Thoracic aorta (tissue), 2 donors: ENCODE results near the gene GPR78. TPM values are rescaled to one million over a fixed set of nuclear protein-coding genes. Genes with fewer than 3 reads are reported as not detected.

ENCODE experiments used
- ATAC-seq: fragments of 150-250 bp; one replicate; pipeline ENCODE4 v1.8.0; 2017; ENCODE audit warnings: low read depth; ENCODE audit not compliant: insufficient number of reproducible peaks, low FRiP score
- DNase-seq: peaks from one replicate; pipeline ENCODE4 v3.0.0-alpha.2; 2020; ENCODE audit warnings: low spot score
- H3K27ac ChIP-seq, 2 donors: fragments of 200-600 bp; sonication (generic); 1 replicate in 1 of 2; 2 replicates in 1 of 2; pipeline ENCODE4 v1.5.1; 2016; ENCODE audit warnings: mild to moderate bottlenecking in 2 of 2, moderate library complexity in 2 of 2
- H3K27me3 ChIP-seq: fragments of 200-600 bp; sonication (generic); replicated peaks from 2 replicates; pipeline ENCODE4 v1.6.0; 2016; ENCODE audit warnings: mild to moderate bottlenecking; ENCODE audit not compliant: insufficient read depth
- H3K36me3 ChIP-seq: fragments of 200-600 bp; sonication (generic); one replicate; pipeline ENCODE4 v1.5.1; 2016
- H3K4me1 ChIP-seq, 2 donors: fragments of 200-600 bp; sonication (generic); 1 replicate in 1 of 2; 2 replicates in 1 of 2; pipeline versions ENCODE4 v1.5.1 to v1.6.0; 2016; ENCODE audit warnings: low read depth in 2 of 2, mild to moderate bottlenecking in 1 of 2; ENCODE audit not compliant: control insufficient read depth in 1 of 2
- H3K4me3 ChIP-seq: fragments of 200-600 bp; sonication (generic); 2 replicates; pipeline ENCODE4 v1.5.1; 2016; ENCODE audit warnings: mild to moderate bottlenecking
- H3K9me3 ChIP-seq: fragments of 200-600 bp; sonication (generic); 2 replicates; pipeline ENCODE4 v1.5.1; 2016
- total RNA-seq, 2 donors: library from RNA; depleted of rRNA; stranded (reverse); fragments of >200 nt; gene quantifications; one replicate each; pipeline versions ENCODE4 v1.1.0 to v1.2.3, GENCODE V29; 2016
- TF ChIP-seq, protein P1 (sequence below): fragments of 200-600 bp; sonication (generic); IDR thresholded peaks from one replicate; pipeline ENCODE4 v1.5.1; 2019; ENCODE audit warnings: antibody characterized with exemption

Gene GPR78
- total RNA-seq, 2 donors from 2014 or later = not detected

DNA sequence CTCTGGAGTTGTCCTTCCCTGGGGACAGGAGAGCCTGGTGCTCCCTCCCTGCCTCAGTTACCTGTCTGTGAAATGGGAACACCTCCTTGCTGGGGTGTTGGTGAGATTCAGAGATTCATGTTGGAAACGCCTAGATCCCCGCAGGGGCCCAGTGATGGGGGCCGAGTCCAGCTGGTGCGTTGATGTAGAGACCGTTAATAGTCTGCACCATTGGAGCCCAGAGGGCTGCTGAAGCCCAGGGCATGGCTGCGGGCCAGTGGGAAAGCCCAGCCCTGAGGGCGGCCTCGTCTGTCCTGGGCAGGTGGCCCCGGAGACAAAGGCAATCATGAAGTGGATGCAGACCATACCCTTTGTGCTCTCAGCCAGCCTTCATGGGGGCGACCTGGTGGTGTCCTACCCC is 26.8 kb downstream of the GPR78 start:
- TF ChIP-seq, protein P1, sequence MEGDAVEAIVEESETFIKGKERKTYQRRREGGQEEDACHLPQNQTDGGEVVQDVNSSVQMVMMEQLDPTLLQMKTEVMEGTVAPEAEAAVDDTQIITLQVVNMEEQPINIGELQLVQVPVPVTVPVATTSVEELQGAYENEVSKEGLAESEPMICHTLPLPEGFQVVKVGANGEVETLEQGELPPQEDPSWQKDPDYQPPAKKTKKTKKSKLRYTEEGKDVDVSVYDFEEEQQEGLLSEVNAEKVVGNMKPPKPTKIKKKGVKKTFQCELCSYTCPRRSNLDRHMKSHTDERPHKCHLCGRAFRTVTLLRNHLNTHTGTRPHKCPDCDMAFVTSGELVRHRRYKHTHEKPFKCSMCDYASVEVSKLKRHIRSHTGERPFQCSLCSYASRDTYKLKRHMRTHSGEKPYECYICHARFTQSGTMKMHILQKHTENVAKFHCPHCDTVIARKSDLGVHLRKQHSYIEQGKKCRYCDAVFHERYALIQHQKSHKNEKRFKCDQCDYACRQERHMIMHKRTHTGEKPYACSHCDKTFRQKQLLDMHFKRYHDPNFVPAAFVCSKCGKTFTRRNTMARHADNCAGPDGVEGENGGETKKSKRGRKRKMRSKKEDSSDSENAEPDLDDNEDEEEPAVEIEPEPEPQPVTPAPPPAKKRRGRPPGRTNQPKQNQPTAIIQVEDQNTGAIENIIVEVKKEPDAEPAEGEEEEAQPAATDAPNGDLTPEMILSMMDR = no peak
- no peak overlapping the region for H3K27ac ChIP-seq
- no peaks in the 10 kb centered on the region for H3K36me3 ChIP-seq
- no peaks in the 10 kb centered on the region for H3K9me3 ChIP-seq
- H3K4me1 ChIP-seq = no peaks in the 10 kb centered on the region
- DNase-seq (no peak), ATAC-seq (no peak)
- no peak overlapping the region for H3K4me3 ChIP-seq
- no peaks in the 10 kb centered on the region for H3K27me3 ChIP-seq

- Histone ChIP-seq H3K27me3 (no peaks in the 10 kb centered on the region), H3K36me3 (no peaks in the 10 kb centered on the region), H3K9me3 (no peaks in the 10 kb centered on the region), H3K4me3 (no peak overlapping the region), H3K27ac (no peak overlapping the region), H3K4me1 (no peaks in the 10 kb centered on the region)
- DNase-seq = no peak
- TF ChIP-seq, protein P1 = peak; percentile 90
- ATAC-seq = no peak
Measured at GRCh38 chr4:8607603-8608481, 27.6 kb downstream of the GPR78 start.

DNA sequence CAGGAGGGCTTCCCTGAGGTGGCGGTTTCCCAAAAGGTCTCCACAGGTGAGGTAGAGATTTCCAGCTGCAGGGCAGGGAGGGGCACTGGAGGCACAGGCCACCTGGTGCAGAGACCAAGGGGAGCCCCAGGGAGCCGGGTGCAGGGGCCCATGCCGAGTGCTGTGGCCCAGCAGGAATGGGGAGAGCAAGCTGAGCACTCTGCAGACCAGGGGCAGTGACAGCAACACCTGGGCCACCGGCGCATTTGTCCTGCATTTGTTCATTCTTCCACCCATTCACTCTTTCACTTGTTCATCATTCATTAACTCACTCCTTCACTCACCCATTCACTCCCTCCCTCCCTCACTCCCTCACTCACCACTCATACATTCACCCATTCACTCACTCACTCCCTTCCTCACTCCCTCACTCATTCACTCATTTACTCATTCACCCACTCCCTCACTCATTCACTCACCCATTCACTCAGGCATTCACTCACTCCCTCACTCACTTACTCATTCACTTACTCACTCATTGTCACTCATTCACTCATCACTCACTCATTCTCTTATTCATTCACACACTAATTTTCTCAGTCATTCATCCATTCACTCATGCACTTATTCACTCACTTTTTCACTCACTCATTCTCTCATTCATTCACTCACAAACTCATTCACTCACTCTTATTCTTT is 28.7 kb downstream of the GPR78 start:
- no peaks in the 10 kb centered on the region for H3K36me3 ChIP-seq
- TF ChIP-seq, protein P1 = no peak
- no peak overlapping the region for H3K27ac ChIP-seq
- no peak overlapping the region for H3K4me3 ChIP-seq
- H3K4me1 ChIP-seq = no peaks in the 10 kb centered on the region
- DNase-seq = no peak
- ATAC-seq = no peak
- H3K9me3 ChIP-seq = no peaks in the 10 kb centered on the region
- H3K27me3 ChIP-seq = no peaks in the 10 kb centered on the region

GRCh38 chr4:8609406-8609805 is 29.2 kb downstream of the GPR78 start:
- DNase-seq (no peak), ATAC-seq (no peak)
- H3K27me3 ChIP-seq = no peaks in the 10 kb centered on the region
- no peaks in the 10 kb centered on the region for H3K4me1 ChIP-seq
- H3K27ac ChIP-seq = no peak overlapping the region
- TF ChIP-seq, protein P1 = no peak
- H3K4me3 ChIP-seq = no peak overlapping the region
- H3K36me3 ChIP-seq = no peaks in the 10 kb centered on the region
- no peaks in the 10 kb centered on the region for H3K9me3 ChIP-seq

DNA sequence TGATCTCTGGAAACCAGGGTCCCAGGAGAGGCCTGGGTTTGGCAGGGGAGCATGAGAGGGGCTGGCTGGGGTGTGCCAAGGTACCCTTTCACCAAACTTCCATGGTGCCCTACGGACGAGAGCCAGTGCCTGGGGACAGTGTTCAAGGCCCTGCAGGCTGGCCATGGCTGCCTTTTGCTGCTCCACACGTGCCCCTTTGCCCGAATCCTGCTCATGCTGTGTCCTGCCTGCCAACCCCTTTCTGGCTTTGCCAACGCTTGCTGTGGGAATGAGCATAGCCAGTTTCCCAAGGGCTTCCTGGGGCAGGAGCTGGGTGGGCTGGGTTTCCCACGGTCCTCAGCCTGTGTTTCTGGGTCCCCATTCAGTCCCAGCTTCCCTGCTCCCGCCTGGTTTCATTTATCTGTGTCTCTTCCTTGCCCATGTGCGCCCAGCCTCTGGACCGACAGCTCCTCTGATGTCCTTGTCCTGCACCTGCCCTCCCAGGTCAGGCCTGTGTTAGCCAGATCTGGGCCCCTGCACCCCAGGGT is 29.7 kb downstream of the GPR78 start:
- H3K36me3 ChIP-seq = no peaks in the 10 kb centered on the region
- DNase-seq (no peak), ATAC-seq (no peak)
- H3K27ac ChIP-seq = no peak overlapping the region
- H3K4me1 ChIP-seq = no peaks in the 10 kb centered on the region
- H3K4me3 ChIP-seq = no peak overlapping the region
- H3K27me3 ChIP-seq = no peaks in the 10 kb centered on the region
- TF ChIP-seq, protein P1 = no peak
- no peaks in the 10 kb centered on the region for H3K9me3 ChIP-seq
